Erythroblast (primary cell): ENCODE measurements around the gene LCN12.

Experiments
- GATA1 ChIP-seq: IDR thresholded peaks from 2 replicates; pipeline ENCODE4 v1.6.1; 2011; ENCODE audit warnings: low read depth, mild to moderate bottlenecking, control low read depth, low read length, moderate library complexity
- POLR2A ChIP-seq: IDR thresholded peaks from 2 replicates; pipeline ENCODE4 v1.6.1; 2011; ENCODE audit warnings: mild to moderate bottlenecking, low read length

DNA sequence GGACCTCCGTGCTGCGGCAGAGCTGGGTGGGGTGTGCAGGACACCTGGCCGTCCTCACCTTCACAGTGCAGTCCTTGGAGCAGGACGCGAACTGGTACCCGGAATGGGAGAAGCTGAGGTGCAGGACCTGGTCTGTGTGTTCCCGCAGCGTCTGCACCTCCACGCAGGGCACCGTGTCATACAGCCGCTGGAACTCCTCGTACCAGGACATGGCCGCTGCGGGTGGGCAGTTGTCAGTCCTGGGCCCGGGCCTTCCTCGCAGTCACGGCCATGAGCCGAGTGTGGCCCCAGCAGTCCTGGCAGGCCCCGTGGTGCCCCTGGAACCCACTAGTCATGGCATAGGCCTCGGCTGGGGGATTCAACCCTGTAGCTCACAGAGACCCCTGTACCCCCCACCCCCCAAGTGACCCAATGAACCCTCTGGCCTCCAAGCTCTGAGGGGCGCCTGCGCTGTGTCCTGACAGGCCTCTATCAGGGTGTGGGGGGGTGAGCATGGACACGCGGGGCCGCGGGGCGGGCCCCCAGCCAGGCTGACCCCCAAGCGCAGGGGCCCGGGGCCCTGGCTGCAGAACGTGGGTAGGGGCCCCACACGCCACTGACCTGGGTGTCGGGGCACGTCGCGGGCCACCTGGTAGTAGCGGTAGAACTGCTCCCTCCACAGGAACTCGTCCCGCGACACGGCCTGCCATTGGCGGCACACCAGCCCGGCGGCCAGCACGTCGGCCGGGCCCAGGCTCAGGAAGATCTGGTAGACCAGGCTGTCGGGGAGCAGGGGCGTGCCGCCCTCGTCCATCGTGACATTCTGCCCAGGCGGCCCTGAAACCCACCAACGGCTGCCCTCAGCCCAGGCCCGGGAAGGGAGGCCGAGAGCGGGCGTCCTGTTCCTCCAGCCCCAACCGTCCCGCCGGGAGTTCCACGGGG, 8.5 kb upstream of the LCN12 start:
- TF ChIP-seq POLR2A (no peak), GATA1 (no peak)
